Gastrocnemius medialis (tissue), 4 donors: ENCODE data around the gene FGF4. TPM values are rescaled to one million over a fixed set of nuclear protein-coding genes. Genes with fewer than 3 reads are reported as not detected.

Experiments used
- ATAC-seq, 2 donors: fragments of 150-250 bp; one replicate each; pipeline ENCODE4 v1.9.1; 2016
- DNase-seq, 2 donors: peaks; one replicate each; pipeline ENCODE4 v3.0.0-alpha.2; 2019
- H3K27ac ChIP-seq, 4 donors: fragments of 200-600 bp; sonication (generic); 1 replicate in 1 of 4; 2 replicates in 3 of 4; pipeline ENCODE4 v1.5.1; 2016 to 2018; ENCODE audit warnings: mild to moderate bottlenecking in 2 of 4, moderate library complexity in 1 of 4
- H3K27me3 ChIP-seq, 3 donors: fragments of 200-600 bp; sonication (generic) in 2 of 3; 1 replicate in 1 of 3; 2 replicates in 2 of 3; pipeline versions ENCODE4 v1.5.1 to v1.6.0; 2016 to 2019; ENCODE audit warnings: mild to moderate bottlenecking in 1 of 3, moderate library complexity in 1 of 3
- H3K36me3 ChIP-seq, 2 donors: fragments of 200-600 bp; sonication (generic) in 1 of 2; one replicate each; pipeline ENCODE4 v1.5.1; 2017 to 2018
- H3K4me1 ChIP-seq, 2 donors: fragments of 200-600 bp; sonication (generic) in 1 of 2; one replicate each; pipeline ENCODE4 v1.5.1; 2016 to 2017; ENCODE audit warnings: mild to moderate bottlenecking in 2 of 2
- H3K4me3 ChIP-seq, 4 donors: fragments of 200-600 bp; sonication (generic) in 3 of 4; 1 replicate in 1 of 4; 2 replicates in 3 of 4; pipeline ENCODE4 v1.5.1; 2016 to 2019; ENCODE audit warnings: mild to moderate bottlenecking in 2 of 4
- H3K9me3 ChIP-seq, 3 donors: fragments of 200-600 bp; sonication (generic) in 2 of 3; 1 replicate in 1 of 3; 2 replicates in 2 of 3; pipeline ENCODE4 v1.5.1; 2016 to 2019
- CTCF ChIP-seq, 5 experiments: fragments of 450-650 bp in 3 of 5; fragments of 200-600 bp in 2 of 5; sonication (generic) in 2 of 5; IDR thresholded peaks in 4 of 5; conservative IDR thresholded peaks in 1 of 5; 1 replicate in 4 of 5; 2 replicates in 1 of 5; pipeline ENCODE4 v1.5.1; 2016 to 2019; ENCODE audit warnings: antibody characterized with exemption in 5 of 5, mild to moderate bottlenecking in 3 of 5, moderate library complexity in 3 of 5
- POLR2A ChIP-seq, 2 donors: fragments of 450-650 bp; IDR thresholded peaks; one replicate each; pipeline ENCODE4 v1.6.1; 2017; ENCODE audit warnings: antibody characterized with exemption in 2 of 2, mild to moderate bottlenecking in 2 of 2, moderate library complexity in 2 of 2
- in situ Hi-C, 4 donors: fragments of 200-750 bp; cut with MboI; loops; one replicate each; pipeline versions ENCODE4 v1.15.0 to v1.8.0; 2017; ENCODE audit warnings: low sequenced_read_pairs in 4 of 4
- intact Hi-C: fragments of 100-400 bp; cut with DNase I; formaldehyde crosslinking; loops from one replicate; pipeline ENCODE4 v1.15.1; 2023; ENCODE audit warnings: low total_unique reads
- total RNA-seq, 4 donors: library from RNA; depleted of rRNA; stranded (reverse); fragments of >200 nt; gene quantifications; one replicate each; pipeline versions ENCODE4 v1.1.0 to v1.2.3, GENCODE V29; 2016

FGF4 gene
- total RNA-seq, 4 donors from 2014 or later, result not detected

GRCh38 chr11:69817265-69818230, 42.4 kb upstream of the FGF4 start:
- in situ Hi-C loops (no loop called here), intact Hi-C loops (no loop called here)
- no peak for TF ChIP-seq POLR2A (IDR thresholded peaks at IDR 0.05)
- TF ChIP-seq CTCF (IDR thresholded peaks at IDR 0.05 in 4 of 5, conservative IDR thresholded peaks at IDR 0.05 in 1 of 5), result no peak

GRCh38 chr11:69816671-69817070, 41.5 kb upstream of the FGF4 start:
- Histone ChIP-seq H3K27me3 (peaks cover 34 to 44% (median 39%) of the 10 kb centered on the region in 3 donors), H3K4me1 (no peaks in the 10 kb centered on the region), H3K36me3 (no peaks in the 10 kb centered on the region), H3K9me3 (no peaks in the 10 kb centered on the region), H3K4me3 (no peak overlapping the region), H3K27ac (no peak overlapping the region)
- TF ChIP-seq CTCF (IDR thresholded peaks at IDR 0.05 in 4 of 5, conservative IDR thresholded peaks at IDR 0.05 in 1 of 5), result no peak
- TF ChIP-seq POLR2A (IDR thresholded peaks at IDR 0.05), result no peak
- ATAC-seq (no peak), DNase-seq (no peak)
- intact Hi-C loops (no loop called here), in situ Hi-C loops (no loop called here)

More at GRCh38 chr11:69817265-69818230, 42.4 kb upstream of the FGF4 start:
- H3K9me3 ChIP-seq, result no peaks in the 10 kb centered on the region
- H3K27me3 ChIP-seq, result peaks cover 38 to 47% (median 39%) of the 10 kb centered on the region in 3 donors
- ATAC-seq (no peak), DNase-seq (no peak)
- H3K4me3 ChIP-seq, result no peak overlapping the region
- no peaks in the 10 kb centered on the region for H3K4me1 ChIP-seq
- no peak overlapping the region for H3K27ac ChIP-seq
- H3K36me3 ChIP-seq, result no peaks in the 10 kb centered on the region

- no peak for DNase-seq
- no peaks in the 10 kb centered on the region for H3K36me3 ChIP-seq
- in situ Hi-C loops (no loop called here), intact Hi-C loops (no loop called here)
- H3K27ac ChIP-seq, result no peak overlapping the region
- H3K4me1 ChIP-seq, result no peaks in the 10 kb centered on the region
- ATAC-seq, result no peak
- no peak overlapping the region for H3K4me3 ChIP-seq
- peaks cover 31 to 44% (median 39%) of the 10 kb centered on the region in 3 donors for H3K27me3 ChIP-seq
- H3K9me3 ChIP-seq, result no peaks in the 10 kb centered on the region
- TF ChIP-seq CTCF (IDR thresholded peaks at IDR 0.05 in 4 of 5, conservative IDR thresholded peaks at IDR 0.05 in 1 of 5) (no peak), POLR2A (IDR thresholded peaks at IDR 0.05) (no peak)
Observed at GRCh38 chr11:69815973-69816372, 40.8 kb upstream of the FGF4 start.

DNA sequence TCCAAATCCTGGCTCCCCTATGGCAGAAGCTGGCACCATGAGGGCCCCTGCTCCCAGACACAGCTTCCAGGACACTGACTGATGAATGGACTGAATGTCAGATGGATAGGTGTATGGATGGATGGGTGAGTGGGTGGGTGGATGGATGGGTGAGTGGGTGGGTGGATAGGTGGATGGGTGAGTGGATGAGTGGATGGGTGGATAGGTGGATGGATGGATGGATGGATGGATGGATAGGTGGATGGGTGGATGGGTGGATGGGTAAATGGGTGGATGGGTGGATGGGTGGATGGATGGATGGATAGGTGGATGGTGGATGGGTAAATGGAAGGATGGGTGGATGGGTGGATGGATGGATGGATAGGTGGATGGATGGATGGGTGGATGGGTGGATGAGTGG, 39.8 kb upstream of the FGF4 start:
- in situ Hi-C loops, result no loop called here
- Histone ChIP-seq H3K27me3 (peaks cover 31 to 40% (median 31%) of the 10 kb centered on the region in 3 donors), H3K4me3 (no peak overlapping the region), H3K9me3 (no peaks in the 10 kb centered on the region), H3K27ac (no peak overlapping the region), H3K4me1 (no peaks in the 10 kb centered on the region), H3K36me3 (no peaks in the 10 kb centered on the region)
- intact Hi-C loops, result no loop called here
- TF ChIP-seq CTCF (IDR thresholded peaks at IDR 0.05 in 4 of 5, conservative IDR thresholded peaks at IDR 0.05 in 1 of 5) (no peak), POLR2A (IDR thresholded peaks at IDR 0.05) (no peak)
- no peak for ATAC-seq
- no peak for DNase-seq
